IMR-90 (cell line): ENCODE data around the gene NTRK2. TPM values are rescaled to one million over a fixed set of nuclear protein-coding genes. Genes with fewer than 3 reads are reported as not detected.

Experiments used
- ATAC-seq: fragments of 200-7000 bp; cut with Tn5 transposase; 2 replicates; pipeline ENCODE4 v1.9.1; 2020; ENCODE audit warnings: low read depth, mild to moderate bottlenecking, moderate library complexity
- BruUV-seq: library from RNA; stranded (reverse); fragments of 400-500 nt; replicated peaks from 2 replicates; lab custom pipeline; 2021; lab: Mats Ljungman, UMichigan
- CTCF ChIA-PET: fragments of 300-600 bp; formaldehyde crosslinking; extraction: SDS; loops from one replicate; lab custom pipeline; 2021; ENCODE audit warnings: antibody characterized with exemption; lab: Yijun Ruan, JAX
- POLR2A ChIA-PET: fragments of 300-600 bp; sonication (Branson Sonifier 250); formaldehyde crosslinking; loops from one replicate; lab custom pipeline; 2022; ENCODE audit warnings: antibody characterized with exemption; ENCODE audit not compliant: unreplicated experiment; lab: Charles Lee
- DNase-seq: peaks from one replicate; pipeline ENCODE4 v3.0.0; 2013
- H2AFZ ChIP-seq: replicated peaks from 2 replicates; pipeline ENCODE3; 2013; ENCODE audit warnings: low read length, mild to moderate bottlenecking; ENCODE audit not compliant: poor library complexity
- H2AK5ac ChIP-seq: 2 replicates; pipeline ENCODE4 v1.6.1; 2013; ENCODE audit warnings: low read depth, low read length, inconsistent platforms
- H2AK9ac ChIP-seq: replicated peaks from 2 replicates; pipeline ENCODE3; 2013; ENCODE audit warnings: mild to moderate bottlenecking, low read depth, low read length, moderate library complexity; ENCODE audit not compliant: poor library complexity
- H2BK120ac ChIP-seq: 2 replicates; pipeline ENCODE4 v1.6.1; 2013; ENCODE audit warnings: low read depth, low read length, inconsistent platforms
- H2BK15ac ChIP-seq: 3 replicates; pipeline ENCODE4 v1.6.1; 2013; ENCODE audit warnings: low read depth, low read length, inconsistent platforms
- H2BK20ac ChIP-seq: 2 replicates; pipeline ENCODE4 v1.6.1; 2013; ENCODE audit warnings: low read depth, mild to moderate bottlenecking, inconsistent platforms, low read length, moderate library complexity
- H2BK5ac ChIP-seq: 2 replicates; pipeline ENCODE4 v1.6.1; 2013; ENCODE audit warnings: mild to moderate bottlenecking, low read depth, low read length, inconsistent platforms; ENCODE audit not compliant: poor library complexity, severe bottlenecking
- H3K14ac ChIP-seq: replicated peaks from 2 replicates; pipeline ENCODE4 v1.6.1; 2013; ENCODE audit warnings: low read depth, low read length, inconsistent platforms
- H3K18ac ChIP-seq: 2 replicates; pipeline ENCODE4 v1.6.1; 2013; ENCODE audit warnings: low read depth, low read length, control low read depth
- H3K23ac ChIP-seq: 2 replicates; pipeline ENCODE4 v1.6.1; 2013; ENCODE audit warnings: low read depth, low read length, inconsistent platforms
- H3K27ac ChIP-seq: 2 replicates; pipeline ENCODE4 v1.5.1; 2013; ENCODE audit warnings: mild to moderate bottlenecking, control low read depth, low read length; ENCODE audit not compliant: insufficient read depth
- H3K27me3 ChIP-seq: 2 replicates; pipeline ENCODE4 v1.6.1; 2013; ENCODE audit warnings: low read length; ENCODE audit not compliant: control insufficient read depth, insufficient read depth
- H3K36me3 ChIP-seq: 2 replicates; pipeline ENCODE4 v1.6.1; 2013; ENCODE audit warnings: low read length, mixed read lengths; ENCODE audit not compliant: control insufficient read depth, insufficient read depth
- H3K4ac ChIP-seq: 2 replicates; pipeline ENCODE4 v1.6.1; 2013; ENCODE audit warnings: low read depth, low read length, inconsistent platforms
- H3K4me1 ChIP-seq: 2 replicates; pipeline ENCODE4 v1.6.1; 2013; ENCODE audit warnings: low read length, mixed read lengths; ENCODE audit not compliant: control insufficient read depth, insufficient read depth
- H3K4me2 ChIP-seq: 2 replicates; pipeline ENCODE4 v1.6.1; 2013; ENCODE audit warnings: low read depth, mild to moderate bottlenecking, control low read depth, low read length, moderate library complexity
- H3K4me3 ChIP-seq: 2 replicates; pipeline ENCODE4 v1.5.1; 2013; ENCODE audit warnings: low read depth, mild to moderate bottlenecking, control low read depth, low read length, moderate library complexity; ENCODE audit not compliant: insufficient read depth
- H3K56ac ChIP-seq: 2 replicates; pipeline ENCODE4 v1.6.1; 2013; ENCODE audit warnings: low read length, inconsistent platforms; ENCODE audit not compliant: insufficient read depth; ENCODE audit errors: extremely low read depth
- H3K79me1 ChIP-seq, 2 experiments: 2 replicates each; pipeline ENCODE4 v1.6.1; 2013; ENCODE audit warnings: low read length in 2 of 2, inconsistent platforms in 1 of 2, low read depth in 1 of 2
- H3K9ac ChIP-seq: 2 replicates; pipeline ENCODE4 v1.6.1; 2013; ENCODE audit warnings: low read depth, low read length, control low read depth
- H3K9me1 ChIP-seq: 2 replicates; pipeline ENCODE4 v1.6.1; 2013; ENCODE audit warnings: low read length, inconsistent platforms; ENCODE audit not compliant: insufficient read depth
- H3K9me3 ChIP-seq: 2 replicates; pipeline ENCODE4 v1.6.1; 2013; ENCODE audit warnings: low read length; ENCODE audit not compliant: control insufficient read depth, insufficient read depth
- H4K20me1 ChIP-seq: 2 replicates; pipeline ENCODE4 v1.6.1; 2013; ENCODE audit warnings: low read length, inconsistent platforms; ENCODE audit not compliant: insufficient read depth
- H4K5ac ChIP-seq: 2 replicates; pipeline ENCODE4 v1.6.1; 2013; ENCODE audit warnings: mild to moderate bottlenecking, low read depth, low read length, control low read depth
- H4K8ac ChIP-seq, 2 experiments: 2 replicates each; pipeline ENCODE4 v1.6.1; 2013; ENCODE audit warnings: low read depth in 2 of 2, low read length in 2 of 2, control low read depth in 1 of 2, inconsistent platforms in 1 of 2
- H4K91ac ChIP-seq: 2 replicates; pipeline ENCODE4 v1.6.1; 2013; ENCODE audit warnings: low read depth, low read length, inconsistent platforms; ENCODE audit not compliant: insufficient read depth
- CTCF ChIP-seq: conservative IDR thresholded peaks from 2 replicates; pipeline ENCODE4 v1.5.1; 2012; ENCODE audit warnings: mild to moderate bottlenecking, low read depth, low read length, improper control_type of control experiment
- RAD21 ChIP-seq: IDR thresholded peaks from 2 replicates; pipeline ENCODE4 v1.6.1; 2012; ENCODE audit warnings: low read length, improper control_type of control experiment
- RCOR1 ChIP-seq: IDR thresholded peaks from 2 replicates; pipeline ENCODE4 v1.6.1; 2012; ENCODE audit warnings: mild to moderate bottlenecking, low read length, improper control_type of control experiment; ENCODE audit not compliant: insufficient replicate concordance
- SMC3 ChIP-seq: fragments of 150-350 bp; IDR thresholded peaks from 2 replicates; pipeline ENCODE4 v1.6.1; 2016; ENCODE audit warnings: low read depth, mild to moderate bottlenecking, antibody characterized with exemption, low read length, moderate library complexity
- WGBS, 2 experiments: methylation state at CpG; one replicate each; pipeline versions ENCODE4 v1.1.5 to v1.1.7; 2013; ENCODE audit warnings: missing lambda C conversion rate in 2 of 2; ENCODE audit not compliant: insufficient read length in 1 of 2; ENCODE audit errors: extremely low coverage in 2 of 2; 5-methylcytosine and 5-hydroxymethylcytosine counted together
- dilution Hi-C: fragments of 300-500 bp; cut with HindIII; formaldehyde crosslinking; loops from one replicate; pipeline ENCODE4 v1.14.3; 2018; ENCODE audit warnings: low sequenced_read_pairs; ENCODE audit not compliant: unreplicated experiment
- in situ Hi-C: fragments of 300-500 bp; cut with MboI; formaldehyde crosslinking; loops from 3 replicates; pipeline ENCODE4 v1.14.3; 2019; ENCODE audit warnings: low sequenced_read_pairs, inconsistent platforms, mixed read lengths
- intact Hi-C: fragments of 100-400 bp; cut with micrococcal nuclease; formaldehyde crosslinking; loops from 2 replicates; pipeline ENCODE4 v1.10.0; 2022
- polyA plus RNA-seq, 3 experiments: library from polyadenylated mRNA; depleted of rRNA; stranded (reverse); fragments of >200 nt; gene quantifications; 2 replicates each; pipeline ENCODE4 v1.2.3, GENCODE V29; 2012; ENCODE audit warnings: low replicate concordance in 1 of 3
- total RNA-seq: library from RNA; depleted of rRNA; stranded (reverse); fragments of >200 nt; gene quantifications from 2 replicates; pipeline ENCODE4 v1.2.3, GENCODE V29; 2012

NTRK2 gene
- total and polyA plus RNA-seq, 2 of the 4 experiments (the other 2 are of a cell fraction): under 0.01 to 0.02 TPM

- H3K18ac ChIP-seq: no peak overlapping the region
- H2BK5ac ChIP-seq: no peak overlapping the region
- no peaks in the 10 kb centered on the region for H3K4me1 ChIP-seq
- no peak overlapping the region for H2BK120ac ChIP-seq
- no peak for TF ChIP-seq RCOR1
- TF ChIP-seq SMC3: 0 out of 2 replicates have a peak, but pooled peaks have one; percentile 14
- TF ChIP-seq RAD21: peak; percentile 49
- peak; percentile 46 for TF ChIP-seq CTCF
- peak; percentile 19 for DNase-seq
- intact Hi-C loops: loop anchor here (1.0 kb wide), 1 partner anchor 942 kb away; no protein-coding TSS in a partner anchor
- ChIA-PET CTCF (interaction anchor here (0.5 kb wide), 2 partner anchors 408 to 1220 kb away, joined by 3 to 6 read pairs; no protein-coding TSS in a partner anchor), POLR2A (no interaction called here)
- no peak overlapping the region for H3K9ac ChIP-seq
- in situ Hi-C loops: no loop called here
- peak overlapping the region; percentile 70 for H3K4me2 ChIP-seq
- H3K9me1 ChIP-seq: no peaks in the 10 kb centered on the region
- no peak overlapping the region for H4K8ac ChIP-seq
- H3K9me3 ChIP-seq: no peaks in the 10 kb centered on the region
- H3K27me3 ChIP-seq: peaks cover 15% of the 10 kb centered on the region
- no peak overlapping the region for H2AK9ac ChIP-seq
- peak overlapping the region; percentile 84 for H2AFZ ChIP-seq
- H3K23ac ChIP-seq: no peak overlapping the region
- BruUV-seq: no TSS peak
- H3K79me1 ChIP-seq: no peaks in the 10 kb centered on the region
- peak overlapping the region; percentile 29 for H3K4me3 ChIP-seq
- no peak overlapping the region for H4K5ac ChIP-seq
- H2AK5ac ChIP-seq: no peak overlapping the region
- no peak overlapping the region for H2BK20ac ChIP-seq
- H3K14ac ChIP-seq: no peak overlapping the region
- H4K20me1 ChIP-seq: no peaks in the 10 kb centered on the region; the same call in 1 of the 2 replicates
- no peak overlapping the region for H3K56ac ChIP-seq
- peak; percentile 87 for ATAC-seq
- no peaks in the 10 kb centered on the region for H3K36me3 ChIP-seq
- no peak overlapping the region for H3K4ac ChIP-seq
- dilution Hi-C loops: no loop called here
- no peak overlapping the region for H2BK15ac ChIP-seq
- H3K27ac ChIP-seq: no peak overlapping the region
- WGBS, 2 experiments: 5% methylated on average over 16 of the region's 76 CpGs; no CpG with 5 or more reads in 1 of the 2 experiments
- no peak overlapping the region for H4K91ac ChIP-seq
These were observed 1.1 kb upstream of the NTRK2 start for GRCh38 chr9:84668196-84669012.
